ENCODE data around the gene TAB3. TPM values are rescaled to one million over a fixed set of nuclear protein-coding genes. Genes with fewer than 3 reads are reported as not detected.
A peak's percentile ranks its signal among the peaks of the same experiment; 100 is the strongest.

Gene TAB3
- total RNA-seq, 3 donors from 2014 or later, result 18.1 to 22.0 (median 19.3) TPM

GRCh38 chrX:30900227-30900626 is 11.2 kb upstream of the TAB3 start:
- DNase-seq (no peak), ATAC-seq (peak in 1 of 2 donors; percentile 59)
- no peaks in the 10 kb centered on the region for H3K9me3 Mint-ChIP-seq
- H3K4me1 Mint-ChIP-seq (ENCODE audit: low read depth), result peaks cover 1% of the 10 kb centered on the region
- H3K4me3 Mint-ChIP-seq, result no peak overlapping the region
- H3K36me3 Mint-ChIP-seq (ENCODE audit: insufficient read depth), result no peaks in the 10 kb centered on the region
- peaks cover 4% of the 10 kb centered on the region for H3K27me3 Mint-ChIP-seq (ENCODE audit: low read depth)

GRCh38 chrX:30898886-30899285 is 9.8 kb upstream of the TAB3 start:
- no peak for ATAC-seq
- Mint-ChIP-seq H3K27me3 (ENCODE audit: low read depth) (peaks cover 4% of the 10 kb centered on the region), H3K9me3 (no peaks in the 10 kb centered on the region), H3K4me3 (no peak overlapping the region), H3K36me3 (ENCODE audit: insufficient read depth) (no peaks in the 10 kb centered on the region), H3K4me1 (ENCODE audit: low read depth) (peaks cover 1% of the 10 kb centered on the region)
- DNase-seq, result no peak

- H3K36me3 Mint-ChIP-seq (ENCODE audit: insufficient read depth), result no peaks in the 10 kb centered on the region
- DNase-seq (no peak), ATAC-seq (no peak)
- H3K27me3 Mint-ChIP-seq (ENCODE audit: low read depth), result peaks cover 2% of the 10 kb centered on the region
- H3K4me1 Mint-ChIP-seq (ENCODE audit: low read depth), result peaks cover 1% of the 10 kb centered on the region
- H3K9me3 Mint-ChIP-seq, result no peaks in the 10 kb centered on the region
- H3K4me3 Mint-ChIP-seq, result no peak overlapping the region
Measured at GRCh38 chrX:30895370-30895769, 6.3 kb upstream of the TAB3 start.

GRCh38 chrX:30893206-30893605 is 4.2 kb upstream of the TAB3 start:
- ATAC-seq, result no peak
- H3K4me1 Mint-ChIP-seq (ENCODE audit: low read depth), result peaks cover 2% of the 10 kb centered on the region
- no peaks in the 10 kb centered on the region for H3K36me3 Mint-ChIP-seq (ENCODE audit: insufficient read depth)
- DNase-seq, result no peak
- no peaks in the 10 kb centered on the region for H3K9me3 Mint-ChIP-seq
- no peak overlapping the region for H3K4me3 Mint-ChIP-seq
- H3K27me3 Mint-ChIP-seq (ENCODE audit: low read depth), result no peaks in the 10 kb centered on the region

GRCh38 chrX:30892591-30892990 is 3.5 kb upstream of the TAB3 start:
- DNase-seq, result no peak
- H3K27me3 Mint-ChIP-seq (ENCODE audit: low read depth), result no peaks in the 10 kb centered on the region
- H3K9me3 Mint-ChIP-seq, result no peaks in the 10 kb centered on the region
- no peak overlapping the region for H3K4me3 Mint-ChIP-seq
- H3K36me3 Mint-ChIP-seq (ENCODE audit: insufficient read depth), result no peaks in the 10 kb centered on the region
- H3K4me1 Mint-ChIP-seq (ENCODE audit: low read depth), result peaks cover 7% of the 10 kb centered on the region
- ATAC-seq, result no peak

- Mint-ChIP-seq H3K27me3 (ENCODE audit: low read depth) (no peaks in the 10 kb centered on the region), H3K36me3 (ENCODE audit: insufficient read depth) (peaks cover 6% of the 10 kb centered on the region), H3K9me3 (no peaks in the 10 kb centered on the region), H3K4me3 (peak overlapping the region; percentile 87), H3K4me1 (ENCODE audit: low read depth) (peaks cover 41% of the 10 kb centered on the region)
- peak; percentile 20 to 28 for ATAC-seq
- DNase-seq, result no peak
Measured at GRCh38 chrX:30888526-30889146, 418 bp downstream of the TAB3 start.

- H3K9me3 Mint-ChIP-seq, result no peaks in the 10 kb centered on the region
- ATAC-seq (peak; percentile 11 to 22), DNase-seq (peak; percentile 38)
- peak overlapping the region; percentile 87 for H3K4me3 Mint-ChIP-seq
- H3K4me1 Mint-ChIP-seq (ENCODE audit: low read depth), result peaks cover 46% of the 10 kb centered on the region
- H3K27me3 Mint-ChIP-seq (ENCODE audit: low read depth), result no peaks in the 10 kb centered on the region
- peaks cover 6% of the 10 kb centered on the region for H3K36me3 Mint-ChIP-seq (ENCODE audit: insufficient read depth)
Measured at GRCh38 chrX:30887721-30888120, 1.3 kb downstream of the TAB3 start.

GRCh38 chrX:30887288-30887687 is 1.8 kb downstream of the TAB3 start:
- Mint-ChIP-seq H3K4me3 (peak overlapping the region; percentile 87), H3K36me3 (ENCODE audit: insufficient read depth) (peaks cover 6% of the 10 kb centered on the region), H3K4me1 (ENCODE audit: low read depth) (peaks cover 48% of the 10 kb centered on the region), H3K27me3 (ENCODE audit: low read depth) (no peaks in the 10 kb centered on the region), H3K9me3 (no peaks in the 10 kb centered on the region)
- ATAC-seq, result no peak
- DNase-seq, result no peak

GRCh38 chrX:30885136-30885535 is 3.9 kb downstream of the TAB3 start:
- peaks cover 64% of the 10 kb centered on the region for H3K4me1 Mint-ChIP-seq (ENCODE audit: low read depth)
- no peaks in the 10 kb centered on the region for H3K27me3 Mint-ChIP-seq (ENCODE audit: low read depth)
- H3K9me3 Mint-ChIP-seq, result no peaks in the 10 kb centered on the region
- no peak for DNase-seq
- H3K36me3 Mint-ChIP-seq (ENCODE audit: insufficient read depth), result peaks cover 6% of the 10 kb centered on the region
- ATAC-seq, result no peak
- H3K4me3 Mint-ChIP-seq, result no peak overlapping the region

- Mint-ChIP-seq H3K4me1 (ENCODE audit: low read depth) (peaks cover 70% of the 10 kb centered on the region), H3K9me3 (no peaks in the 10 kb centered on the region), H3K27me3 (ENCODE audit: low read depth) (no peaks in the 10 kb centered on the region), H3K4me3 (no peak overlapping the region), H3K36me3 (ENCODE audit: insufficient read depth) (peaks cover 6% of the 10 kb centered on the region)
- DNase-seq, result no peak
- no peak for ATAC-seq
Measured at GRCh38 chrX:30883138-30883537, 5.9 kb downstream of the TAB3 start.

- no peak overlapping the region for H3K4me3 Mint-ChIP-seq
- peak; percentile 30 to 59 for ATAC-seq
Measured at GRCh38 chrX:30881797-30882196, 7.3 kb downstream of the TAB3 start.

GRCh38 chrX:30881390-30881789 is 7.7 kb downstream of the TAB3 start:
- Mint-ChIP-seq H3K4me1 (ENCODE audit: low read depth) (peaks cover 64% of the 10 kb centered on the region), H3K9me3 (no peaks in the 10 kb centered on the region), H3K27me3 (ENCODE audit: low read depth) (no peaks in the 10 kb centered on the region), H3K36me3 (ENCODE audit: insufficient read depth) (peaks cover 6% of the 10 kb centered on the region), H3K4me3 (no peak overlapping the region)
- DNase-seq, result no peak
- peak; percentile 48 to 66 for ATAC-seq

More at GRCh38 chrX:30881797-30882196, 7.3 kb downstream of the TAB3 start:
- no peak for DNase-seq
- H3K9me3 Mint-ChIP-seq, result no peaks in the 10 kb centered on the region
- peaks cover 6% of the 10 kb centered on the region for H3K36me3 Mint-ChIP-seq (ENCODE audit: insufficient read depth)
- peaks cover 65% of the 10 kb centered on the region for H3K4me1 Mint-ChIP-seq (ENCODE audit: low read depth)
- H3K27me3 Mint-ChIP-seq (ENCODE audit: low read depth), result no peaks in the 10 kb centered on the region

GRCh38 chrX:30880058-30880457 is 9.0 kb downstream of the TAB3 start:
- H3K4me1 Mint-ChIP-seq (ENCODE audit: low read depth), result peaks cover 59% of the 10 kb centered on the region
- no peak overlapping the region for H3K4me3 Mint-ChIP-seq
- no peaks in the 10 kb centered on the region for H3K27me3 Mint-ChIP-seq (ENCODE audit: low read depth)
- no peaks in the 10 kb centered on the region for H3K36me3 Mint-ChIP-seq (ENCODE audit: insufficient read depth)
- DNase-seq, result no peak
- H3K9me3 Mint-ChIP-seq, result no peaks in the 10 kb centered on the region
- ATAC-seq, result no peak

GRCh38 chrX:30876367-30876766 is 12.7 kb downstream of the TAB3 start:
- ATAC-seq (no peak), DNase-seq (no peak)
- Mint-ChIP-seq H3K4me1 (ENCODE audit: low read depth) (peaks cover 47% of the 10 kb centered on the region), H3K4me3 (no peak overlapping the region), H3K36me3 (ENCODE audit: insufficient read depth) (no peaks in the 10 kb centered on the region), H3K9me3 (no peaks in the 10 kb centered on the region), H3K27me3 (ENCODE audit: low read depth) (no peaks in the 10 kb centered on the region)

GRCh38 chrX:30875957-30876356 is 13.1 kb downstream of the TAB3 start:
- no peak for DNase-seq
- ATAC-seq, result peak; percentile 73 to 91
- Mint-ChIP-seq H3K4me3 (no peak overlapping the region), H3K27me3 (ENCODE audit: low read depth) (no peaks in the 10 kb centered on the region), H3K4me1 (ENCODE audit: low read depth) (peaks cover 44% of the 10 kb centered on the region), H3K9me3 (no peaks in the 10 kb centered on the region), H3K36me3 (ENCODE audit: insufficient read depth) (no peaks in the 10 kb centered on the region)

All from activated T-cell treated with anti-CD3 and anti-CD28 coated beads, Interleukin-2, amount 50 U/mL, for 4 hours (primary cell).